CD4-positive, alpha-beta T cell treated with Interleukin-1 beta for 1 hour (primary cell): Measurements from ENCODE around the gene COL19A1.

Experiments used
- DNase-seq, 2 donors: peaks; one replicate each; pipeline ENCODE4 v3.0.0-alpha.2; 2020 to 2022

Gene COL19A1

DNA sequence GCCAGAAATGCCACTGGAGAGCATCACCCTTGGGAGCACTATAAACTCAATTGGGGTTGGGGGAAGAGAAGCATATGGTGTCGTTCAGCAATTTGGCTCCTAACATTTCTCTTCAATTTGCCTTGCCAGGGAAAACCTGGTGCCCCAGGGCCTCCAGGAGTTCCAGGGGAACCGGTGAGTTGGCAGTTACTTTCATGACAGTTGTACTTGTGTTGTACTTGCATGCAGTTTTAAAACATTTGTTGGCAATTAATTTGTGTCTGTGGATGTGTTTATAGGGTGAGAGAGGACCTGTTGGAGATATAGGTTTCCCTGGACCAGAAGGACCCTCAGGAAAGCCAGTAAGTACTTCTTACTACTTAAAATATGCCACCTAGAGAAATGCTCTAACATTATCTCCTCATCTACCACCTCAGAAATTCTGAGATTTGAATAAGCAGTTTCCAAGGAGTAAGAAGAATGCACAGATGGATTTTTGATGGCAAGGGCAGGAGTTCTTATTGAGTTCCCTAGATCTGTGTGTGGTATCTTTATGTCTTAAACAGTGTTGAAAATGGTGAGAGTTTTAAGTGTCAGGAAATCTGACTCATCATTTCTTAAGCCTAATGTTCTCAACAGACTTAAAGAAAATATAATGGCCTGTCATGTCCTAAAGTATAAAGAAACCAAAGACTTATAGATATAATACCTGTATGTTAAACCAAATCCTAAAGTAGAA is 314.0 kb downstream of the COL19A1 start:
- no peak for DNase-seq

DNA sequence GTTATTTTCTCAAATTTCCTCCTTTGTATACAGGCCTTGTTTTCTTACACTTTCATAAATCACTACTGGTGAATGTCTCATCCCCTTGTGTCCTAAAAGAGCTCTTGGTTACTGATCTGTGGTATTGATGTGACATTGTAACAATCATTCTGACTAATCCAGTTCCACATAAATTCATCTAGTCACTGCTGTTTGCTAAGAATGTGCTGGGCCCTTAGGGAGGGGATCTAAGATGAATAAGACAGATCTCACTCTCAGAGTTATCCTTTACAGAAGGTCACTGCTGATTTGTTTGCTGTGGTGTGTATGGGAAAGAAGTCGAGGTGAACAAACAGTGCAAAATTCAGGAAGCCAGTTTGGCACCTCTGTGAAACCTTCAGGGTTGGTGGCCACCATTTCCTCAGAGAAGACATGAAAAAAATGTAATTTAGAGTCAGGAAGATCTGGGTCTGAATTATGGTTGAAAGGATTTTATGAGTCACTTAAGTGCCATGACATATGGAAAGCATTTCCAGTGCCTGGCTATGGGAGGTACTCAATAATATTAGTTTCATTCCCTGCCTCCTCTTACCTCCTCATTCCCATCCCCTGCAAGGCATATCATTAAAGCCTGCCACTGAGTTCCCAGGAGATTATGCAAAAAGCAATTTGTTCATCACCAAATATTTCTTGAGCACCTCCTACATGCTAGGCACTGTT is 314.7 kb downstream of the COL19A1 start:
- no peak for DNase-seq

DNA sequence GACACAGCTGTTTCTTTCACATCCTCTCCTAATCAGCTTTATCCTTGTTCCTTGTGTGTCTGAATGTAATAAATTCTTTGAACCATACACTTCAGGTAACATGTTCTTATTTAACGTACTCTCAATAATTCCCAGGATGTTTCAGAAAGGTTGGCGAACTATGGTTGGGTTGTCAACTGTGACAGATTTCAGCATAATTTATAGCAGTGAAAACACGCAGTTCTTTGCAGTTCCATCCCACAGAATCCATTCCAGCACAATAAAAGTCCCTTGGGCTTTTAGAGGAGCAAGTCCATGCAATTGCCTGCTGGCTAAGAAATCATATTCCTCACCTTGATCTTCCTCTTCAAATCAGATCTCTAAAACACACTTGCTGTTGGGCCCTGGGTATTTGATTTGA is 317.2 kb downstream of the COL19A1 start:
- no peak for DNase-seq

DNA sequence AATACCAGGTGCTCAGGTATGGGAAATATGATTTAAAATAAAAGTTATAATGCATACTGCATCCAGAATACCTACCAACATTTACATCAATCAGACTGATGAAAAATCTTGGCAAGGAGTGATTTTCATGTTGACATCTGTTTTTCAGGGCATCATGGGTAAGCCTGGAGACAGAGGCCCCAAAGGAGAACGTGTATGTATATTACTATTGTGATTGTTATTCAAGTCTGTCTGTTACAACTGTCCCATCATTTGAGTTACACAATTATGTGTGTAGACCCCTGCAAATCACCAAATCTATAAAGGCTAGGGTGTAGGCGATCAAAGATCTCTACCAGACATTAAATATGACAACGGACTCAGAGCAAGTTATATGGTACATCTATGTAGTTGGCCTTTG is 318.4 kb downstream of the COL19A1 start:
- DNase-seq: no peak

DNA sequence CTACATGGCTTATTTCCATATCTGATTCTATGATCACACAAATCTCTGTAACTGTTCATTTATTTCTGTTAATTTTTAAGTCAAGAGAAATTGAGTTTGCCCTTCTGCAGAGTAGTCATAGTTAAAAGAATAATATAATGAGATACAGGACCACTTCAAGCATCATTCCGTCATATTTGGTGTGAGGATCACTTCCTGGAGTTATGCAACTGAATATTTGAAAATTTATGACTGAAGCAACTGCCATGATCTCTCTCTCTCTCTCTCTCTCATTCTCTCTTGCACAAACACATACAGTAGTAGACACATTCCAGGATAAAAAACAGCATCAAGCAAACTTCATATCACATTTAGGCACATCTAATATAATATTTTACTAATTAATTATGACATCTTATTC is 320.1 kb downstream of the COL19A1 start:
- no peak for DNase-seq

DNA sequence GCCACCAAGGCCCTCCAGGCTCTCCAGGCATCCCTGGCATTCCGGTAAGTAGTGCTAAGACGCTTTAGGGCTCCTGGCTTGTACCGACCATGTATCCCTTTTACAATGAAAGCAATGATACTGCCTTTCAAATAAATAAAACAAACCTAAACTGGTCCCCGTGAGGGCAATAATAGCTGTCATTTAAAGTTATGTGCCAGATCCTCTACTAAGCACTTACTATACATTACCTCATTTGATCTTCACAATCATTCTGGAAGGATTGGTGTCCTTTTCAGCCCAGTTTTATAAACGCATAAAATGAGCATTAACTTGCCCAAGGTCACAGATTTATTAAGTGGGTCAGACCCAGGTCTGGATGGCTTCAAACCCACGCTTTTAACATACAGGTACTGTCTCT is 321.8 kb downstream of the COL19A1 start:
- DNase-seq: no peak

DNA sequence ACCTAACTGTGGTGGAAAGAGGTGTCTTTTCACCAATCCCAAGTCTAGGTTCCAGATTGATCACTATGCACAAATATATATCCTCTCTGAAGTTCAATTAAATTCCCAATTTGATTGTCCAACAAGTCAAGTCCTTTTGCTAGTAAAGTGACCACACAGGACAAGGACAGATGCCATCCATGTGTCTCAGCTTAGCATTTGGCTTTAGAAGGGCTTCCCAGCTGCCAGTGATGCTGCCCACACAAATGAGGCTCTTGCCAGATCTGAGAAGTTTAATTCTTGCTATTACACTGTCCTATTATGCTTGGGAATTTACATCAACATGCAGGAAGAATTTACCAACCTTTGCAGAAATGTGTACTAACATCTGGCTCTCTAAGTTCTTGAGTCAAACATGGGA is 328.1 kb downstream of the COL19A1 start:
- no peak for DNase-seq

DNA sequence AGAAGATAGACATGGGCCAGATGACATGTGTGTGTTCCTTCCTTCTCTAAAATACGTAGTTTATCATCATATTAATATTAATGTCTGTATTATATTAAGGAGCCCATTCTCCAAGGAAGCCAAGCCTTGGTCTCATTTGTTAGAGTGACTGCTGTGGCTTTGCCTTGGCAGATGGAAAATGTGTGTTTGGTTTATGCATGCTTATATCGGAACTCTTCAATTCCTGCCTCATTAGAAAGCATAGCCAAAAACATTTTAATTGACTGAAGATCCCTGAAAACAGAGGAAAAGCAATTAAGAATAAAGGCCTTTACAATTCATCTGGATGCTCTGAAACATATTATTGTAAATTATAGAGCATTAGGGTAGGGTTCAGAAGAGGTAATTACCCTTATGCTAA is 330.2 kb downstream of the COL19A1 start:
- DNase-seq: no peak

DNA sequence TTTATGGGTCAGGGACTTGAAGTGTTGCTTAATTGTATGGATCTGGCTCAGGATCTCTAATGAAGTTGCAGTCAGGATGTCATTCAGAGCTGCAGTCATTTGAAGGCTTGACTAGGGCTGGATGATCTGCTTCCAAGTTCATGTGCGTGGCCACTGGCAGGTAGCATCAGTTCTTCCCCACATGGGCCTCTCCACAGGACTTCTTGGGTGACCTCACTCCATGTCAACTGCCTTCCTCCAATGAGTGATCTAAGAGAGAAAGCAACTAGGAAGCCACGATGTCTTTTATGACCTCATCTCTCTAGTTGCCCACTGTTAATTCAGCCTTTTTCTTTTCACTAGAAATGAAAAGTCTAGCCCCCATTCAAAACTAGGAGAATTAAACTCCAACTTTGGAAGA is 332.4 kb downstream of the COL19A1 start:
- DNase-seq: no peak

DNA sequence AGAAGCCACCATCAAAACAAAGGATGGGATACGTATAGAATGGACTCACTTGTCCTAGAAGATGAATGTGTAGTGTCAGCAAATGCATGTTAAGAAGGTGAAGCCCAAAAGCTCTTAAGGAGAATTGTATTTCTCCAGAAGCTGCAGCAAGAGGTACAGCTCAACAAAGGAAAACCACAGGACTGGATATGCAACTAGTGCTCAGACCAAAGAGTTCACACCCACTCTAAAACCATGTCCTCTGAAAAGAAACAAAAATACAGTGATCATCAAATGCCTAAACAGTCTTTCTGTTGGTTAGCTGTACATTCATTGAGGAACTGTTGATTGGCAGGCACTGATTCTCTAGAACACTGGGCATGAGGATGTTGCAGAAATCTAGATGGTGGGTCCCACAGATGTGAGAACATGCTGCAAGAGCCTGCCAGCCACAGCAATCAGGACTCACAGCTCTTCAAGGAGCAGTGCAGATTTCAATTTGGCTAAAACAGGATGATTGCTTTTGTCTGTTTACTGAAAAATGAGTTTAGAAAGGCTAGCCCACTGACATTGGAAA is 342.0 kb downstream of the COL19A1 start:
- DNase-seq: no peak

DNA sequence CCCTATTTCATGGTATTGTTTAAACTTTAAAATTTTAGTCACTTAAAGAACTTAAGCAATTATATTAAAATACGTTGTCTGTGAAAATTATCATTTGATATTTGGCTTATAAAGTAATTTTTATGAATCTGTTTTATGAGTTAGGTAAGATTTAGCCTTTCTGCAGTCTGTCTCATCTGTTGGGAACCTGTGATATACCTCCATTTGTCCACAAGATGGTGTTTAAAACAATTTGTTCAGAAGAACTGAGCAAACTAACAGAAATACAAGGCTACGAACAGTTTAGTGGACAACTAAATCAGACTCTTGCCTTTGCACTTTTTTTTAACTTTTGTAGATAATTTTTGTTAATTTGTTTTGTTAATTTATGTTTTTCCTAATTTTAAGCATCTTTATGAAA is 344.1 kb downstream of the COL19A1 start:
- no peak for DNase-seq

DNA sequence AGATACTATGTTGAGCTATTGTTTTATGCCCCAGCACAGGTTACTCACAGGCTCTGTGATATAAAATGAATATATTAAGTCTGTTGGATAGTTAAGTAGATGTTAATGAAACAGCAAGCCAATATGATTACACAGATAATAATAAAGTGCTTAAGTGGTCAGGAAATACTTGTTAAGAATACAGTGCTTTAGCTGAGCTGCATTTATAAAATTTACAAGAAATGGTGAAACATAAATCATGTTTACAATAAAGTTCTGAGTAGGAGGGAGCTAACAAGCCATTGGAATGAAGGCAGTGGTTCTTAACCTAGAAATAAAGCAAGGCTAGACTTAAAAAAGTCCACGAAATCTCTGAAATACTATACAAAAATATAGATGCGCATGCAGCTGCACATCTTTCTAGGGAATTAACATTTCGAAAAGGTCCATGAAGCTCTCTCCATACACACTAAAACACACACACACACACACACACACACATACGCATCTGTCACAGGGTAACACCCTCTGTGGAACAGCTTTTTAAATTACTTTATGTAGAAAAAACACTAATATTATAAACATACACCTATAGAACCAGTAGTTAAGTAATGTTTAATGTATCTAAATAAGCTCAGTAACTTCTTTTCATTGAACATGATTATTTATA is 349.2 kb downstream of the COL19A1 start:
- no peak for DNase-seq

DNA sequence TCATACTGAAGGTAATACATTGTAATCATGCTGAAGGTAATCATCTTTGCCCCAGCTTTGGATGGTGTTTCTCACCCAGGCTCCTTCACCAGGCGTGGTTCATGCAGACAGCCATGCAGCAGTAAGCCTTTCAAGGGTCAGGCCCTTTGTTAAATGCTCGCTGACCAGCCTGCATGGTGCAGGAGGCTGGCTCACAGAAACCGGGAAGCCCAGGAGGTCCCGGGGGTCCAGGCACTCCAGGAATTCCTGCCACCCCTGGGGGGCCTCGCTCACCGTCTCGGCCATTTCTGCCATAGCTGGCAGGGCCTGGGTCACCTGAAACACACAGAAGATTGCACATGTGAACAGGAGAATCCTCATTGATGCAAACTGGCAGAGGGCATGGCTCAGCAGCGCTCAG is 350.4 kb downstream of the COL19A1 start:
- DNase-seq: no peak

DNA sequence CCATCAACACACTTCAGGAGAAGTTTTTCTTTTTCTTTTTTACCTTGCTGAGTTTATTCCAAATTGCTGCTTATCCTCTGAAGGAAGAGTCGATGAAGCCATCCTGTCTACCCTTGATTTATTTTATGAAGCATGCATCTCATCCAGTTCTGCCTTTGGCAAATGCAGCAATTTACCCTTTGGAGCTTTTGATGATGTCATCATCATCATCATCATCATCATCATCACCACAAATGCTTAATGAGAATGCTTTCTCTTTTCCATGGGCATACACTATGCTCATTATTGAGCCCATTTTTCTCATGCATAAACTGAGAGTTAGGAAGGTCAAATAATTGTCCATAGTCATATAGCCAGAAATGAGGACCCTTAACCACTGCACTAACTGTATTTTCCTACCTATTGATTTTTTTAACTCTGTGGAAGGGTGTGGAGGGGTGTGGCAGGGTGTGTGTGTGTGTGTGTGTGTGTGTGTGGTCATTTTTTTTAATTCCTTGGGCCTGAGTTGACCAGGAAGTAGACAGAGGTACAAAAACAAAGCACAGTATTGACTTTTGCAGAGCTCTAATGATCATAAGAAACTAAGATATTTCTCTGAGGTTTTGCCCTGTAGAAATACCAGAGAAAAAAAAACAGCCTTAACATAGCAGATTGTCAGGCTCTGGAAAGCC is 353.7 kb downstream of the COL19A1 start:
- DNase-seq: no peak

DNA sequence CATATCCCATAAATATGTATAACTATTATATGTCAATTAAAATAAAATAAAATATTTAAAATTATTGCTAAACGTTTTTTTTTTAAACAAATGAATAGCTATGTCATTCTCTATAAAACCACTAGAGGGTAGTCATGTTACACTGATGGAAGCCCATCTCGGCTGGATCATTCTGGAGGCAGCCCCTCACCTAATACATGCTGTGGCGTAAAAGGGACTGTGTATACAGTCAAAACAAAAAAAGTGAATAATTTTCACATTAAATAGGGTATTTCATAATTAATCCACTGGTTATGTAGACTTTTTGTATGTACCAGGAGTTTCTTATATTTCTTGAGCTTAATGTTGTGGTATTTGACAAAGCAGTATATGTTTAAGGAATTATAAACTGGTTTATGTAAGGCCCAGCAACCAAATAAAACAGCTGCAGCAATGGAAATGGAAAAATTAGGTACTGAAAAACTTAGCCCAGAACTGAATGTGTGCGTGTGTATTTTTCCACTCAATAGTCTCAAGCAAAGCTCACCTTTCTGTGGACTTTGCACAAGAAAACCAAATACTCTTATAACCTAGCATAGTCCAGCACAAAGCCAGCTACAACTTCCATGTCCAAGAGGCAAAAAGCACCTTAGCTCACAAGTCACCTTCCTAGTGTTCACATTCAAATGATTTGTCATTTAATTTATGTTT is 354.8 kb downstream of the COL19A1 start:
- DNase-seq: peak; percentile 5 to 24

DNA sequence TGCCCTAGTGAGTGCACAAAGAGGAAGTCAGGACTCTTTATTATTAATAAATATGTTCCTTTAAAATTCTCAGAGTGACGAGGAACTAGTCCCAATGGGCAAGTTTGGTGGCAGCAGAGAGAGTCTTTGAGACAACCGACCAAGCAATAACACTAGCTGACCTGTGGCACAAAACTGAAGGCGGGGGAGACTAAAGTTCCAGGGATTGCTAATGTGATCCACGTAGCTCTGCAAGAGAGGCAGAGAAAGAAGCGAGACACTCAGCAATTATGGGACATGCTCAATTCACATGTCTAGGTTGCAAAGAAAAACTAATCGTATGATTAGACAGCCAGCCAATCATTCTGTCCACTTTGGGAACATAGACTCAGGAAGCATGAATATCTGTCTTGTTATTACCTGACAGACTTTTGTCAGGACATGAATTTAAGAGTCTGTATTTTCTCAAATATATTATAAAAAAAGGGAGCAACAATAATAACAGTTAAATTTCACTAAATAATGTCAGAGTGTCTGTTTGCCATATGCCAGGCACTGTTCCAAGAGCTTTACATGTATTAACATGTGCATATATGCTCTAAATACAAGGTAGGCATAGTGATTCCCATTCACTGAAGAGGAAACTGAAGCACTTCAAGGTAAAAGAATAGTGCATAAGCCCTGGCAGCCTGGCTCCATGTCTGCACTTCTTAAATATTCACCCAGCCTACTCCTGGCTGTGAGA is 355.5 kb downstream of the COL19A1 start:
- DNase-seq: no peak

DNA sequence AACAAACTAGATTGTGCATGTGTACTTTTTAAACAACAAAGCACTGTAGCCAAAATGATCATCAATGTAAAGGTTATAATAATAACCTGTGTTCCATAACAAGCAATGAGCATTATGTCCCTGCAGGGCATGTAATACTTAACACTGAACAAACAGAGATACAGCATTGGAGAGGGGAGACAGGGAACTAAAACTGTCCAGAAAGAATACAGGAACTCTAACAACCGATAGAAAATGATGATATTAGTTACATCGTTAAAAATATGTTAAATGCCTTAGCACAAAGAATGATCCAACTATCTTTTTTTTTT is 356.0 kb downstream of the COL19A1 start:
- no peak for DNase-seq

DNA sequence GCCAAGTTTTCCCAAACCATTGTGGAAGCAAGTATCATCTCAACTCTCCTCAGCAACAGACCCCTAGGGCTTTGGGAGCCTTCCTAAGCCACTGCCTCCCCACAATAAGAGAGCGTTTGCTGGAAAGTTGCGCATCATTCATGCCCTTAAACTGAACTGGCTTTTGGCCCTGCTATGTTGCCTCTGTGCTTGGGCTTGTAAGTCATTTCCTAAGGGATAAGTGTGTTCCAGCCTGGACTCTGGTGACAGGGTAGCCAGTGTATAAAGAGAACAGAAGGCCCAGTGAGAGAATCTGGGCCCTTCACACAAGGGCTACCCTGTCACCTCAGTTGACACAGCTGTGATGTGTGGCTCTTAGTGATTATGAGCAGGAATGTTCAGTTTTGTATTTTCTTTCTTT is 358.7 kb downstream of the COL19A1 start:
- no peak for DNase-seq

DNA sequence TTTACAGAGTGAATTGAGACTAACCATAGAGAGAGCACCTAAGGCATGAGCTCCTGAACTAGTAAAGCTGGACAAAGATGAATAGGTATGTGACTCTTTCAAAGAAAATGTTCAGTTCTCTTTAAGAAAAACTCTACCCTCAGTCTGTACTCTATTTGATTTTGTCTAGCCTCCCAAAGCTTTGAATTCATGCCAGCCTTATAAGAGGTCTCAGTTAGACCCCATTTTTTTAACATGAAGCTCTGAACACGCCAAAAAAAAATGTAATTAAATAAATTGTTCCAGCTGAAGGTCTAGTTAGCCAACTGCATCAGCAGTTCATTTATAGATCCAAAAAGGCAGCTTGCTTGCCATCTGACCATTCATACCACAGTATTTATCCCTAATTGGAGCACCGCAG is 365.0 kb downstream of the COL19A1 start:
- no peak for DNase-seq

DNA sequence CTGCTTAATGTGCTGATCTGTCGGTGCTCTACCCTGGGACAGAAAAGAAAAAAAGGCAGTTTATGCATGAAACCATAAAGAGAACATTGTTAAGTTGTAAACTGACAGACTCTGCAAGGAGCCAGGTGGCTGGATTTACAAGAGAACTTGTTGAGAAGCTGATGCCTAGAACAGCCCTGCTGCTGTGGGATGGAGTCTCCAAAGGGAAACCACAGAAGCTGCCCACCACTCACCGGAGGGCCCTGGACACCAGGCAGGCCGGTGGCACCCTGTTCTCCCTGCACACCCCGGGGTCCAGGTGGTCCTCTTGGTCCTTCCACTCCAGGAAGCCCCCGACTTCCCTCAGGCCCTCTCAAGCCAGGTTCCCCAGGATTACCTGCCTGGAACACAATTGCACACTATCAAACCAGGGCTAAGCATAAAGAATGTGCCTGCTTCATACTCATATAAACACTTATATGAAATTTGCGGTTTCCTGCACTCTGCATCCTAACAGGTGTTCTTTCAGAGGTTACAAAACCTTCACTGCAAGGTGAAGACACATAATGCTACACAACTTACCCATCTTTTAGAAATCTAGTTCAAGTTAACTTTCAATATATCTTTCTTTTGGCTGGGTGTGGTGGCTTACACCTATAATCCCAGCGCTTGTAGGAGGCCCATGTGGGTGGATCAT is 368.3 kb downstream of the COL19A1 start:
- no peak for DNase-seq

DNA sequence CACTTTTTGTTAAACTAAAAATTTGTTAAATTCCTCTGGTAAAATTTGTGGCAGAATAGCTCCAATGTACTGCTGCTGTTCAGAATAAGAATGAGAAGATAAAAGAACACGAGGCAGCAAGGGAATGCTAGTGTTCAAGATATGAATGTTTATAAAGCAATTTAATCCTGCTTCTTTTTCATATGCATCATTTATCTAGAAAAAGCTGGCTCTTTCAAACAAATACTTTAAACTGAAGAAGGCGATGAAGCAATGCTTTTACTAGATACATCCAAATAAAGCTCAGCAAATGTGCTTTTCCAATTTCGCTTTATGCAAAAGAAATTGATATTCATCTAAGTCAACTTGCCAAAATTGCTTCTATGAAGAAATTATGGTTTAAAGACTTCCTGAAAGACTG is 370.0 kb downstream of the COL19A1 start:
- no peak for DNase-seq

DNA sequence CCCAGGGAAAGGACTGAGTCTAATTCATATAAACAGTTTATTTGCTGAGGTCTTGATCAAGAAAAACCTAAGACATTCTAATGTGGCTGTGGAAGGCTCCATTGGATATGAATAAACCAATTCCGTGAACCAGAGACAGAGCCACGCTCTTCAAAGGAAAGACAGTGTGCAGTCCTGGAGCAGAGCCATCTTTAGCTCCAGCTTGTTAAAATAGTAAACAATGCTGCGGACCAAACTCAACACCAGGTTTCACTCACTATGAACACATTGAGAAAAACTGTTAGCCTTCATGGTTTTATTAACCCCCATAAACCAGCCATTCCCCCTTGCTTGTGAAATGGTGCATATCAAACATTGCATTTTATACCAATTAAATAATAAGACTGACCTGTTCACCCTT is 374.7 kb downstream of the COL19A1 start:
- no peak for DNase-seq
